ENCODE results near the gene GLRB. TPM values are rescaled to one million over a fixed set of nuclear protein-coding genes. Genes with fewer than 3 reads are reported as not detected.

The GLRB gene
- total RNA-seq, result 1 to 10 TPM in 2 of 4 donors, under 1 TPM in 2; 0.55 to 2.1 (median 1.4) TPM

- Histone ChIP-seq H3K27me3 (no peaks in the 10 kb centered on the region), H3K36me3 (no peaks in the 10 kb centered on the region), H3K27ac (no peak within 1 kb of the TSS), H3K4me3 (peak within 1 kb of the TSS; percentile 62 to 74 (median 68)), H3K4me1 (no peaks in the 10 kb centered on the region), H3K9me3 (no peaks in the 10 kb centered on the region)
- TF ChIP-seq POLR2A (IDR thresholded peaks at IDR 0.05), result no peak
- no peak for TF ChIP-seq CTCF (IDR thresholded peaks at IDR 0.05 in 4 of 5, conservative IDR thresholded peaks at IDR 0.05 in 1 of 5)
- intact Hi-C loops (cut with DNase I; ENCODE audit: low total_unique reads), result no loop called here
- no peak for DNase-seq
- ATAC-seq, result peak; percentile 60 to 84
- in situ Hi-C loops (cut with MboI; ENCODE audit: low sequenced_read_pairs in 4 of 4), result no loop called here
These were observed at the start of gene GLRB for GRCh38 chr4:157075811-157076577. Gene GLRB, plus strand, starts transcription at chr4:157076150. Its CDS starts 1,875 bp downstream, at chr4:157078025.

DNA sequence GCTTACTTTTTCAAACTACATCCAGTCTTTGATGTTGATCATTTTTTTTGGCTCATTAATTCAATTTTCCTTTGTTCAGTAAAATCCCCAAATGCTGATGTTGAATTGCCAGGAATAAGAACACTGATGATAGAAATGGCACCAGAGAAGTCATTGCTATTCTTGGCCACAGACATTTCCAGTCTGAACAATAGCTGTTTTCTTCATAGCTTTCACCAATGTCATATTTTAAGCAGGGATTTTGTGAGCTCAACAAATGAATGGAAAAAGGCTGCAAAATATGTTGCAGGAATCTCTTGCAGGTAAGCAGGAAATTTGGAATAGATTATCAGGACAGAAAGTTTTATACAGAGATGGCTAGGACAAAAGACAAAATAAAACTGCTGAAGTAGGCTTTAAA lies 40.5 kb upstream of the GLRB start:
- in situ Hi-C loops (cut with MboI; ENCODE audit: low sequenced_read_pairs in 4 of 4), result no loop called here
- H3K4me3 ChIP-seq, result no peak overlapping the region
- no peak overlapping the region for H3K27ac ChIP-seq
- no peaks in the 10 kb centered on the region for H3K9me3 ChIP-seq
- H3K36me3 ChIP-seq, result no peaks in the 10 kb centered on the region
- TF ChIP-seq POLR2A (IDR thresholded peaks at IDR 0.05) (no peak), CTCF (IDR thresholded peaks at IDR 0.05 in 4 of 5, conservative IDR thresholded peaks at IDR 0.05 in 1 of 5) (no peak)
- intact Hi-C loops (cut with DNase I; ENCODE audit: low total_unique reads), result no loop called here
- no peaks in the 10 kb centered on the region for H3K4me1 ChIP-seq
- ATAC-seq, result no peak
- DNase-seq, result no peak
- H3K27me3 ChIP-seq, result no peaks in the 10 kb centered on the region

GRCh38 chr4:157040405-157040804 lies 35.5 kb upstream of the GLRB start:
- ATAC-seq (no peak), DNase-seq (no peak)
- no peak for TF ChIP-seq POLR2A (IDR thresholded peaks at IDR 0.05)
- TF ChIP-seq CTCF (IDR thresholded peaks at IDR 0.05 in 4 of 5, conservative IDR thresholded peaks at IDR 0.05 in 1 of 5), result no peak
- Histone ChIP-seq H3K4me3 (no peak overlapping the region), H3K27ac (no peak overlapping the region), H3K27me3 (no peaks in the 10 kb centered on the region), H3K9me3 (no peaks in the 10 kb centered on the region), H3K4me1 (no peaks in the 10 kb centered on the region), H3K36me3 (no peaks in the 10 kb centered on the region)
- in situ Hi-C loops (cut with MboI; ENCODE audit: low sequenced_read_pairs in 4 of 4), result loop anchor here in 3 of 4 donors (10.0 kb wide), 2 partner anchors 66 to 566 kb away; partner anchors contain the start of gene PDGFC (in 1 of the 3)
- intact Hi-C loops (cut with DNase I; ENCODE audit: low total_unique reads), result loop anchor here (10.0 kb wide), 2 partner anchors 446 to 1086 kb away; partner anchors contain the start of gene CTSO

DNA sequence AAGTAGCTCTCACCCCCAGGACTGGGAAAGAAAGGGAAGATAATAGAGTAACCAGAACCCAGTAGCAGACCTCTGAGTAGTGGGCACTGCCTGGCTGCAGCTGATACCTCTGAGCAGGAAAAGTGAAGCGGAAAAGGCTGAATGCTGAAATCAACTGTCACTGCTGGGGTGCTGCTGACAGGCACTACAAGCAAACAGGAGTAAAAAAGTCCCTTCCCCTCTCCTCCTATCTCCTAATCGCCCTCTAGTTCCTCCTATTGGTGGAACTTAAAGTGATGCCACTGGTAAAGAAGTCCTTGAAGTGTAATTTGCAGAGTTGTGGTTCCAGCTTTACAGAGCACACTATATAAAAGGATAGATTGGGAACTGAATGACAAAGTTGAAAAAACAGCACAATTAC lies 32.8 kb upstream of the GLRB start:
- H3K36me3 ChIP-seq, result no peaks in the 10 kb centered on the region
- no peaks in the 10 kb centered on the region for H3K27me3 ChIP-seq
- no peaks in the 10 kb centered on the region for H3K9me3 ChIP-seq
- intact Hi-C loops (cut with DNase I; ENCODE audit: low total_unique reads) (loop anchor here (10.0 kb wide), 2 partner anchors 448 to 1088 kb away; partner anchors contain the start of gene CTSO), in situ Hi-C loops (cut with MboI; ENCODE audit: low sequenced_read_pairs in 4 of 4) (loop anchor here in 3 of 4 donors (10.0 kb wide), 2 partner anchors 68 to 568 kb away; partner anchors contain the start of gene PDGFC (in 1 of the 3))
- H3K4me3 ChIP-seq, result no peak overlapping the region
- no peak for TF ChIP-seq POLR2A (IDR thresholded peaks at IDR 0.05)
- no peak for TF ChIP-seq CTCF (IDR thresholded peaks at IDR 0.05 in 4 of 5, conservative IDR thresholded peaks at IDR 0.05 in 1 of 5)
- H3K27ac ChIP-seq, result no peak overlapping the region
- ATAC-seq (no peak), DNase-seq (no peak)
- H3K4me1 ChIP-seq, result no peaks in the 10 kb centered on the region
